ENCODE results near the gene C11orf68. TPM values are rescaled to one million over a fixed set of nuclear protein-coding genes. Genes with fewer than 3 reads are reported as not detected.
A peak's percentile ranks its signal among the peaks of the same experiment; 100 is the strongest.

C11orf68 gene
- total and polyA plus RNA-seq, 2 of the 8 experiments (the other 6 are each of a cell fraction or from before 2014, with no cell fraction given): 24.0 to 51.2 TPM

- H3K4me1 ChIP-seq (replicated peaks in 1 of 4; ENCODE audit: control insufficient read depth in 3 of 4, insufficient read depth in 4 of 4, low read length in 3 of 4): peaks cover 0 to 9% (median 3%) of the 10 kb centered on the region in 4 experiments; a peak in 5 of 7 replicates
- H2BK15ac ChIP-seq (ENCODE audit: low read length): peak overlapping the region; percentile 81; the same call in 1 of the 2 replicates
- no peak overlapping the region for H3K14ac ChIP-seq (ENCODE audit: insufficient read length)
- H3K4me2 ChIP-seq (ENCODE audit: insufficient read depth in 1 of 2, low read depth in 2 of 2, low read length in 2 of 2): peak overlapping the region; percentile 86 to 93
- no peaks in the 10 kb centered on the region; the same call in 1 of the 2 replicates for H3K79me1 ChIP-seq (ENCODE audit: low read depth, low read length)
- H4K5ac ChIP-seq (ENCODE audit: insufficient read length, low read depth, low read length): no peak overlapping the region
- no peak overlapping the region for H3K56ac ChIP-seq (replicated peaks; ENCODE audit: insufficient read length, low read depth, low read length)
- peak overlapping the region; percentile 50; the same call in 1 of the 2 replicates for H2BK12ac ChIP-seq (ENCODE audit: low read depth, low read length)
- H3K9ac ChIP-seq (replicated peaks in 1 of 4; ENCODE audit: extremely low read depth in 1 of 4, low read depth in 3 of 4, low read length in 3 of 4): no peak overlapping the region
- H3K9me3 ChIP-seq (ENCODE audit: insufficient read depth in 2 of 2, low read depth in 1 of 2, low read length in 1 of 2): no peaks in the 10 kb centered on the region
- H3K36me3 ChIP-seq (ENCODE audit: control insufficient read depth in 2 of 4, insufficient read depth in 4 of 4, low read length in 3 of 4): peaks cover 5 to 17% (median 14%) of the 10 kb centered on the region in 4 experiments
- H2BK5ac ChIP-seq (ENCODE audit: low read depth, low read length): no peak overlapping the region
- H3K23ac ChIP-seq (ENCODE audit: insufficient read length): no peak overlapping the region
- POLR2A ChIA-PET (ENCODE audit: partially characterized antibody): interaction anchor here (0.6 to 39.7 kb wide), 7 partner anchors 7 to 140 kb away, joined by 3 to 1071 read pairs (median 6); partner anchors contain the start of genes BANF1, CCDC85B, CFL1 and CTSW
- no peak overlapping the region for H3K27ac ChIP-seq (ENCODE audit: low read depth, low read length)
- CTCF ChIA-PET (ENCODE audit: partially characterized antibody): interaction anchor here (1.3 to 8.9 kb wide), 7 partner anchors 8 to 144 kb away, joined by 3 to 210 read pairs (median 4); partner anchors contain the start of genes CCDC85B, CFL1, CST6 and FIBP
- WGBS, 2 experiments (ENCODE audit: extremely low coverage in 1 of 2, insufficient coverage in 1 of 2, insufficient read length in 1 of 2, insufficient replicate concordance in 2 of 2, low coverage in 1 of 2, low lambda C conversion rate in 2 of 2, missing lambda C conversion rate in 1 of 2): 48% methylated on average over 19 of the region's 19 CpGs; no CpG with 5 or more reads in 1 of the 2 experiments
- H3K27me3 ChIP-seq (replicated peaks in 1 of 4; ENCODE audit: control insufficient read depth in 3 of 4, extremely low read depth in 1 of 4, insufficient read depth in 3 of 4, low read length in 3 of 4): peaks cover 0 to 30% (median 14%) of the 10 kb centered on the region in 4 experiments; a peak in 4 of 7 replicates
- peak overlapping the region; percentile 54 for H4K8ac ChIP-seq (ENCODE audit: extremely low read depth, insufficient read depth, low read length)
- no peak overlapping the region for H2AFZ ChIP-seq (ENCODE audit: low read length)
- no peak overlapping the region; the same call in 1 of the 2 replicates for H2AK5ac ChIP-seq (ENCODE audit: low read depth, low read length)
- no peak overlapping the region for H2BK120ac ChIP-seq (replicated peaks; ENCODE audit: low read depth, low read length)
- H3K79me2 ChIP-seq (ENCODE audit: control insufficient read depth in 1 of 2, insufficient read depth in 2 of 2, low read length in 2 of 2): no peaks in the 10 kb centered on the region
- peak; percentile 85 for FAIRE-seq
- no peak overlapping the region for H3K4ac ChIP-seq (replicated peaks; ENCODE audit: insufficient read length, low read depth, low read length)
- H2BK20ac ChIP-seq (ENCODE audit: low read length): 0 out of 2 replicates have a peak overlapping the region, but pooled peaks have one; percentile 18
- H3K18ac ChIP-seq (ENCODE audit: extremely low read depth, low read length): peak overlapping the region; percentile 29; the same call in 1 of the 2 replicates
- DNase-seq (ENCODE audit: low read depth in 1 of 2, low spot score in 2 of 2): no peak
- peaks cover 8% of the 10 kb centered on the region; the same call in 1 of the 2 replicates for H3K23me2 ChIP-seq (ENCODE audit: low read depth, low read length)
- peak overlapping the region; percentile 64 to 74 (median 74) for H3K4me3 ChIP-seq (ENCODE audit: extremely low read depth in 1 of 4, insufficient read depth in 2 of 4, low read depth in 3 of 4, low read length in 4 of 4)
- H4K20me1 ChIP-seq (replicated peaks in 1 of 2; ENCODE audit: control insufficient read depth in 1 of 2, insufficient read depth in 2 of 2, low read length in 2 of 2): peaks cover 0 to 2% of the 10 kb centered on the region in 2 experiments
- peak overlapping the region; percentile 47 for H4K91ac ChIP-seq (replicated peaks; ENCODE audit: insufficient read length, low read length)
- TF ChIP-seq ASH2L (IDR thresholded peaks at IDR 0.05; ENCODE audit: low read length) (no peak), KDM4A (IDR thresholded peaks at IDR 0.05; ENCODE audit: low read depth, low read length, severe bottlenecking) (peak; percentile 9), BCL11A (IDR thresholded peaks at IDR 0.05; ENCODE audit: low read depth in 2 of 2, low read length in 2 of 2) (no peak), RAD21 (IDR thresholded peaks at IDR 0.05 in 1 of 2, conservative IDR thresholded peaks at IDR 0.05 in 1 of 2; ENCODE audit: low read depth in 2 of 2, low read length in 2 of 2) (no peak), RFX5 (IDR thresholded peaks at IDR 0.05; ENCODE audit: borderline replicate concordance, low read depth, low read length) (no peak), POU5F1 (IDR thresholded peaks at IDR 0.05; ENCODE audit: low read depth, low read length) (no peak), GABPA (IDR thresholded peaks at IDR 0.05; ENCODE audit: borderline replicate concordance, insufficient read depth, low read length) (no peak)
- TF ChIP-seq, protein P1, sequence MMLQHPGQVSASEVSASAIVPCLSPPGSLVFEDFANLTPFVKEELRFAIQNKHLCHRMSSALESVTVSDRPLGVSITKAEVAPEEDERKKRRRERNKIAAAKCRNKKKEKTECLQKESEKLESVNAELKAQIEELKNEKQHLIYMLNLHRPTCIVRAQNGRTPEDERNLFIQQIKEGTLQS (IDR thresholded peaks at IDR 0.05; ENCODE audit: insufficient read depth, low read depth, low read length): no peak
Measured at GRCh38 chr11:65868076-65868667, 50.7 kb downstream of the C11orf68 start.
